K562 (cell line): ENCODE data around the gene GPD1L. TPM values are rescaled to one million over a fixed set of nuclear protein-coding genes. Genes with fewer than 3 reads are reported as not detected.

ENCODE experiments used
- ATAC-seq: fragments of 200-7000 bp; cut with Tn5 transposase; 3 replicates; pipeline ENCODE4 v1.9.1; 2020; ENCODE audit warnings: moderate library complexity
- BruUV-seq: library from RNA; stranded (reverse); fragments of 400-500 nt; replicated peaks from 2 replicates; lab custom pipeline; 2021; lab: Mats Ljungman, UMichigan
- CTCF ChIA-PET: fragments of 300-600 bp; formaldehyde crosslinking; extraction: SDS; loops from one replicate; lab custom pipeline; 2021; ENCODE audit warnings: low intra/inter-chr PET ratio; lab: Yijun Ruan, JAX
- POLR2A ChIA-PET: fragments of 300-600, 350-650 bp; sonication (Branson Sonifier 250); formaldehyde crosslinking; extraction: SDS; loops from one replicate; lab custom pipeline; 2021; ENCODE audit warnings: antibody characterized with exemption, inconsistent platforms; lab: Yijun Ruan, JAX
- DNase-seq, 4 experiments: peaks; one replicate each; pipeline versions ENCODE4 v3.0.0 to v3.0.0-alpha.2; 2011 to 2018; ENCODE audit warnings: low spot score in 3 of 4, mixed read lengths in 3 of 4; ENCODE audit errors: extremely low read depth in 1 of 4
- FAIRE-seq: peaks from 2 replicates; lab custom pipeline; 2011; peaks lifted over from hg19 to GRCh38; lab: Jason Lieb, UNC
- H2AFZ ChIP-seq: 2 replicates; pipeline ENCODE4 v1.6.0; 2011; ENCODE audit warnings: low read depth, low read length, control low read depth, inconsistent platforms
- H3K27ac ChIP-seq: fragments of 200-600 bp; 3 replicates; pipeline ENCODE4 v1.8.0; 2011; ENCODE audit warnings: low read depth, mild to moderate bottlenecking, control low read depth, inconsistent platforms, low read length, moderate library complexity, mixed read lengths; ENCODE audit errors: extremely low read depth
- H3K27me3 ChIP-seq, 2 experiments: fragments of 300-600 bp in 1 of 2; 2 replicates in 1 of 2; 3 replicates in 1 of 2; pipeline versions ENCODE4 v1.6.0 to v1.8.0; 2011; ENCODE audit warnings: inconsistent platforms in 2 of 2, low read length in 2 of 2, mild to moderate bottlenecking in 1 of 2, mixed read lengths in 1 of 2, moderate library complexity in 1 of 2; ENCODE audit not compliant: control insufficient read depth in 2 of 2, insufficient read depth in 2 of 2
- H3K36me3 ChIP-seq: fragments of 300-600 bp; 3 replicates; pipeline ENCODE4 v1.8.0; 2011; ENCODE audit warnings: mild to moderate bottlenecking, low read length, inconsistent platforms; ENCODE audit not compliant: control insufficient read depth, insufficient read depth
- H3K4me1 ChIP-seq, 2 experiments: fragments of 200-600 bp in 1 of 2; replicated peaks in 1 of 2; 2 replicates in 1 of 2; 3 replicates in 1 of 2; pipeline versions ENCODE4 v1.5.1 to v1.8.0; 2011; ENCODE audit warnings: inconsistent platforms in 2 of 2, low read length in 2 of 2, mild to moderate bottlenecking in 1 of 2, mixed read lengths in 1 of 2, moderate library complexity in 1 of 2; ENCODE audit not compliant: control insufficient read depth in 2 of 2, insufficient read depth in 2 of 2
- H3K4me2 ChIP-seq: 2 replicates; pipeline ENCODE4 v1.6.1; 2011; ENCODE audit warnings: low read length, control low read depth, inconsistent platforms, mixed read lengths; ENCODE audit not compliant: insufficient read depth
- H3K4me3 ChIP-seq: fragments of 200-600 bp; sonication (generic), shearing (Covaris generic); 2 replicates; pipeline ENCODE4 v1.5.1; 2016; ENCODE audit warnings: control low read depth, inconsistent platforms
- H3K79me2 ChIP-seq: fragments of 200-600 bp; 3 replicates; pipeline ENCODE4 v1.8.0; 2011; ENCODE audit warnings: low read length, inconsistent platforms; ENCODE audit not compliant: control insufficient read depth, insufficient read depth
- H3K9ac ChIP-seq, 2 experiments: 2 replicates each; pipeline versions ENCODE4 v1.6.0 to v1.6.1; 2011; ENCODE audit warnings: low read depth in 2 of 2, low read length in 2 of 2, control low read depth in 1 of 2, inconsistent platforms in 1 of 2, mild to moderate bottlenecking in 1 of 2, mixed read lengths in 1 of 2; ENCODE audit not compliant: insufficient read depth in 1 of 2
- H3K9me1 ChIP-seq: one replicate; pipeline ENCODE4 v1.6.0; 2011; ENCODE audit warnings: inconsistent platforms, mild to moderate bottlenecking, low read length, moderate library complexity; ENCODE audit not compliant: control insufficient read depth, insufficient read depth
- H3K9me3 ChIP-seq: replicated peaks from 2 replicates; pipeline ENCODE4 v1.5.1; 2011; ENCODE audit warnings: low read depth, low read length, inconsistent platforms; ENCODE audit not compliant: control insufficient read depth, insufficient read depth
- H4K20me1 ChIP-seq: replicated peaks from 2 replicates; pipeline ENCODE4 v1.6.1; 2011; ENCODE audit warnings: low read length, inconsistent platforms, mixed read lengths; ENCODE audit not compliant: control insufficient read depth, insufficient read depth
- NFRKB ChIP-seq: fragments of 450-650 bp; IDR thresholded peaks from 2 replicates; pipeline ENCODE4 v1.6.1; 2016; ENCODE audit warnings: low read depth
- POLR2G ChIP-seq: fragments of 200-400 bp; formaldehyde crosslinking; IDR thresholded peaks from 2 replicates; pipeline ENCODE4 v1.6.1; 2017; ENCODE audit warnings: low read depth, mild to moderate bottlenecking, antibody characterized with exemption, low read length, moderate library complexity
- YY1 ChIP-seq, 3 experiments: IDR thresholded peaks; 2 replicates each; pipeline ENCODE4 v1.6.1; 2011; ENCODE audit warnings: low read length in 2 of 3, mild to moderate bottlenecking in 2 of 3, moderate library complexity in 2 of 3, borderline replicate concordance in 1 of 3, control low read depth in 1 of 3, low read depth in 1 of 3; ENCODE audit not compliant: insufficient read depth in 3 of 3, insufficient replicate concordance in 2 of 3, control insufficient read depth in 1 of 3, insufficient read length in 1 of 3; ENCODE audit errors: extremely low read depth in 1 of 3
- WGBS: fragments of 100-300 bp; shearing (Covaris generic); methylation state at CpG from one replicate; pipeline ENCODE4 v1.1.6; 2016; ENCODE audit warnings: low coverage, mixed read lengths; ENCODE audit not compliant: insufficient coverage; ENCODE audit errors: missing lambda C conversion rate; 5-methylcytosine and 5-hydroxymethylcytosine counted together
- in situ Hi-C: fragments of 300-500 bp; cut with MboI; formaldehyde crosslinking; loops from 4 replicates; pipeline ENCODE4 v1.15.0; 2018; ENCODE audit warnings: inconsistent platforms, mixed read lengths
- intact Hi-C: fragments of 100-400 bp; cut with micrococcal nuclease; formaldehyde crosslinking; loops from 2 replicates; pipeline ENCODE4 v1.14.2; 2022
- polyA plus RNA-seq, 8 experiments: library from polyadenylated mRNA; depleted of rRNA in 4 of 8; stranded (reverse) in 5 of 8; unstranded in 3 of 8; fragments of >200 nt; fragmentation: Nextera tagmentation in 2 of 8; fragmentation: Illumina TruSeq in 1 of 8; extraction: Ambion mirVana in 2 of 8; extraction: Trizol in 1 of 8; gene quantifications; 2 replicates each; pipeline versions ENCODE4 v1.2.1 to v1.2.3, GENCODE V29; 2011 to 2014; ENCODE audit warnings: inconsistent platforms in 1 of 8, missing spikeins in 1 of 8
- total RNA-seq, 7 experiments: library from RNA; depleted of rRNA in 6 of 7; stranded (reverse); fragments of >200 nt in 6 of 7; fragmentation: Illumina TruSeq in 2 of 7; extraction: Trizol in 2 of 7; gene quantifications; 2 replicates each; pipeline versions ENCODE4 v1.2.1 to v1.2.3, GENCODE V29; 2011 to 2021; ENCODE audit warnings: low replicate concordance in 1 of 7
- TF ChIP-seq, protein P1 (sequence below): fragments of 450-650 bp; IDR thresholded peaks from 2 replicates; pipeline ENCODE4 v1.6.1; 2016; ENCODE audit warnings: borderline replicate concordance

GPD1L gene
- total and polyA plus RNA-seq, 9 of the 15 experiments (the other 6 are each of a cell fraction or from before 2014, with no cell fraction given), result 1.6 to 17.3 (median 12.3) TPM

DNA sequence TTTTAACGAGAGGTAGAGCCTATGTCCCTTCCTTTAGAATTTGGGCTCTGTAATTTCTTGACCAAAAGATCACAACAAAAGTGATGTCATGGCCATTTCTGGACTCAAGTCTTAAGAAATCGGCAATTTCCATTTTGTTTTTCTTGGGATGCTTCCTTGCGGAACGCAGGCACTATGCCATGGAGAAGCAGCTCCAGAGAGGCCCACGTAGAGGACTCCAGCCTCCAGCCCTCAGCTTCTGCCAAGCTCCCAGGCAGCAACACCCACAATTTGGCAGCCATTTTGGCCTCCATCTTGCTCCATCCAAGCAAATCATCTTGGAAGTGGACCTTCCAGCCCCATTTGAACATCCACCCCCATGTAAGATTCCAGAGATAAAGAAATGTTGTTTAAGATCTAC lies 6.0 kb upstream of the GPD1L start:
- Histone ChIP-seq H3K9me1 (no peaks in the 10 kb centered on the region), H3K27me3 (no peaks in the 10 kb centered on the region), H4K20me1 (no peaks in the 10 kb centered on the region), H3K36me3 (no peaks in the 10 kb centered on the region), H2AFZ (peak overlapping the region; percentile 5; the same call in 1 of the 2 replicates), H3K4me2 (no peak overlapping the region), H3K79me2 (no peaks in the 10 kb centered on the region), H3K9me3 (no peaks in the 10 kb centered on the region; the same call in 1 of the 2 replicates), H3K9ac (no peak overlapping the region), H3K4me1 (no peaks in the 10 kb centered on the region), H3K27ac (no peak overlapping the region), H3K4me3 (no peak overlapping the region)
- ChIA-PET POLR2A (no interaction called here), CTCF (no interaction called here)
- 10% methylated on average over 5 of the region's 5 CpGs for WGBS
- in situ Hi-C loops (no loop called here), intact Hi-C loops (no loop called here)
- FAIRE-seq, result no peak
- DNase-seq, result no peak
- ATAC-seq, result no peak
- BruUV-seq, result no TSS peak
- TF ChIP-seq POLR2G, result no peak
- no peak for TF ChIP-seq NFRKB
- peak in 1 of 3 experiments; percentile 47 for TF ChIP-seq YY1 (IDR thresholded peaks at IDR 0.05; ENCODE audit: borderline replicate concordance in 1 of 3, control insufficient read depth in 1 of 3, extremely low read depth in 1 of 3, insufficient read depth in 3 of 3, insufficient read length in 1 of 3, insufficient replicate concordance in 2 of 3, low read depth in 1 of 3, low read length in 2 of 3)
- TF ChIP-seq, protein P1, sequence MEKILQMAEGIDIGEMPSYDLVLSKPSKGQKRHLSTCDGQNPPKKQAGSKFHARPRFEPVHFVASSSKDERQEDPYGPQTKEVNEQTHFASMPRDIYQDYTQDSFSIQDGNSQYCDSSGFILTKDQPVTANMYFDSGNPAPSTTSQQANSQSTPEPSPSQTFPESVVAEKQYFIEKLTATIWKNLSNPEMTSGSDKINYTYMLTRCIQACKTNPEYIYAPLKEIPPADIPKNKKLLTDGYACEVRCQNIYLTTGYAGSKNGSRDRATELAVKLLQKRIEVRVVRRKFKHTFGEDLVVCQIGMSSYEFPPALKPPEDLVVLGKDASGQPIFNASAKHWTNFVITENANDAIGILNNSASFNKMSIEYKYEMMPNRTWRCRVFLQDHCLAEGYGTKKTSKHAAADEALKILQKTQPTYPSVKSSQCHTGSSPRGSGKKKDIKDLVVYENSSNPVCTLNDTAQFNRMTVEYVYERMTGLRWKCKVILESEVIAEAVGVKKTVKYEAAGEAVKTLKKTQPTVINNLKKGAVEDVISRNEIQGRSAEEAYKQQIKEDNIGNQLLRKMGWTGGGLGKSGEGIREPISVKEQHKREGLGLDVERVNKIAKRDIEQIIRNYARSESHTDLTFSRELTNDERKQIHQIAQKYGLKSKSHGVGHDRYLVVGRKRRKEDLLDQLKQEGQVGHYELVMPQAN, result no peak
